ENCODE measurements around the gene C1QL3.

Gene C1QL3

DNA sequence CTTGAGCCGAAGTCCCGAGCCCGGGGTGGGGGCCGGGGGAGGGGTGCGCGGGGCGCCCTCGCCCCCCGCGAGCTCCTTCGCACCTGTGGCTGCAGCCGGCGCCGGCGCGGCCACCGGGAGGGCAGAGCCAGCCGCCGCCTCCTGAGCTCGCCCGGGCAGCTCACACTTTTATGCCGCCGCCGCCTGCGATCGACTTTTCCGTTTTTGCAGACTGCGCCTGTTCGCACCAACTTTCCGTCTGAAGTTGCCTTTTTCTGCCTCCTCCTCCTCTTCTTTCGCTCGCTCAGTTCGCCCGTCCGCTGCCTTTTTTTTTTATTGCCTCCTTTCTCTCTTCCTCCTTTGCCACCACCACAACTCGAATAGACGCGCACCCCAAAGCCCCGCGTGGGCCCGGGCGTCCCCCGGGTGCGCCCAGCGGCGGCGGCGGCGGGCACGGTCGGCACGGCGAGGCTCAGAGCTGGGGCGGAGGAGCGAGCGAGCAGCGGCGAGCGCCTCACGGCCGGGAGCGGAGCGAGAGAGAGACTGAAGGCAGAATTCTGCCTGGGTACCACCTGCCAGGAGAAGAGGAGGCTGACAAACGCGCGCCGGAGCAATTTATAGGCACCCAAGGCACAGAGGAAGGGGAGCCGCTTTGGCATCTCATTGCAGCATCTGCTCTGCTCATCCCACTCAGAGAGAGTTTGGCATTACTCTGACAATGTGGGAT lies at the start of gene C1QL3:
Gene C1QL3 (minus strand): TSS at position 569 of the 706 bp plus-strand sequence. CDS start 814 bp downstream, outside the sequence.
- peak; percentile 51 for DNase-seq (ENCODE audit: low spot score)

DNA sequence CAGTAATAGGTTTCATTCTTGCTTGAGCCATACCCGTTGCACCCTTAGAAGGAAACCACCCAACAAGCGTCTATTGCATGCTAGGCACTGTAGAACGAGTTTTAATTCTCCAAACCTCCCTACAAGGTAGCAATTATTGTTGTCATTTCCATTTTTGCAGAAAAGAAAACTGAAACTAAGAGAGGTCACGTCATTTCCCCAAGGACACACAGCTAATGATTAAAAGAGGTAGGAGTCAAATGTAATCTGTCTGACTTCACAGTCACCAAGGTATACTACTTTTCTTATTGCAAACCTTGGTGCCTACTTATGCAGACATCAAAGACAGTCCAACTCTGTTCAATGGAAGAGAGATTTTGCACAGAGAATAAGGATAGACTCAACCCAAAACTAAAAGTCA lies 49.1 kb upstream of the C1QL3 start:
- no peak for DNase-seq (ENCODE audit: low spot score)

DNA sequence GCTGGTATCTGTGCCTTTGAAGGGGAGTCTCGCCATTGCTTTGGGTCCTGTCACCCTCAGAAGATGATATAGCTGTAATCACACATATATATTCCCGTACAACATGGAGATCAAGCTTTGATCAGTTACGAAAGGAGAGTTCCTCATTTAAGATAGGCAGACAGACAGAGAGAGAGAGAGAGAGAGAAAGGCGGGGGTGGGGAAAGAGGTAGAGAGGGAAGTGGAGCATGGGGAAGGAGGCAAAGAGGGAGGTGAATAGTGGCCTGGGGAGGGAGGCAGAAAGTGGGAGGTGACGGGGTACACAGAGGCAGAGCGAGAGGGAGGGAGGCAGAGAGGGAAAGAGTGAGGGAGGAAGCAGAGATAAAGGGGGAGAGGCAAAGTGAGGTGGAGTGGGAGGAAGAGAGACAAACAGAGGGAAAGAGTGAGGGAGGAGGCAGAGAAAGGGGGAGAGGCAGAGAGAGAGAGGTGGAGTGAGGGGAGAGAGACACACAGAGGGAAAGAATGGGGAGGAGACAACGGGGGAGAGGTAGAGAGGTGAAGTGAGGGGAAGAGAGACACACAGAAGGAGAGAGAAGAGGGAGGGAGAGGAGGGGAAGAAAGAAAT lies 44.6 kb upstream of the C1QL3 start:
- no peak for DNase-seq (ENCODE audit: low spot score)

DNA sequence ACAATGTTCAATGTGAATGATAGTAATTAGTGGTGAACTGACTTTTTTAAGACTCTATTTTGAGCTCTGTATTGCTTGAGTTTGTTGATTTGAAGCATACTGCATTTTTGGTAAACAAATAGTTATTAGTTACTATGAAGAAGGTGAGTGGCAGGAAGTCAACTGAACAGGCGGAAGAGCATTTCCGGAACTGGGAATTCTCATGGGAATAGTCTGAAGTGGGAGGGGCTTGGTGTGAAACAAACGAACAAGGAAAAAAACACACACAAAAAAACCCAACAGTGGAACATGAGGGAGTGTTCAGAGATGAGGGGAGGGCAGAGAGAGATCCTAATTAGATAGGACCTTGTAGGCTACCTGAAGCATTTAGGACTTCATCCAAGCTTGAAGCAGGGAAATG lies 43.9 kb upstream of the C1QL3 start:
- DNase-seq (ENCODE audit: low spot score): no peak

DNA sequence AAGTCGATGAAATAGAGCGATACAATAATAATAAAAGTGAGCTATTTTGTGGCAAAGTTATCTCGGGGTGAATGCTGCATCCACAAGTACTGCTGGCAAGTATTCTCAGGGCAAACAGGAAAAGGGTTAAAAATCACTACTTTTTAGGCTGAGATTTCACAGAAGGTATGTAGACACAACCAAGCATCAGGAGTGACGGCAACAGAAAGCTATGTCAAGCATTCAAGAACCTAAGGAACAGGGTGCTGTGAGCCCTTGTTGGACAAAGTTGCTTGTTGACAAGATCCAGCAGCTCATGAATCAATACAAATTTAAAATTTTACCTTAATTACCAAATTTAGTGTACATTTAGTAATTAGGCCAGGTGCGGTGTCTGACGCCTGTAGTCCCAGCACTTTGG lies 41.2 kb upstream of the C1QL3 start:
- no peak for DNase-seq (ENCODE audit: low spot score)

DNA sequence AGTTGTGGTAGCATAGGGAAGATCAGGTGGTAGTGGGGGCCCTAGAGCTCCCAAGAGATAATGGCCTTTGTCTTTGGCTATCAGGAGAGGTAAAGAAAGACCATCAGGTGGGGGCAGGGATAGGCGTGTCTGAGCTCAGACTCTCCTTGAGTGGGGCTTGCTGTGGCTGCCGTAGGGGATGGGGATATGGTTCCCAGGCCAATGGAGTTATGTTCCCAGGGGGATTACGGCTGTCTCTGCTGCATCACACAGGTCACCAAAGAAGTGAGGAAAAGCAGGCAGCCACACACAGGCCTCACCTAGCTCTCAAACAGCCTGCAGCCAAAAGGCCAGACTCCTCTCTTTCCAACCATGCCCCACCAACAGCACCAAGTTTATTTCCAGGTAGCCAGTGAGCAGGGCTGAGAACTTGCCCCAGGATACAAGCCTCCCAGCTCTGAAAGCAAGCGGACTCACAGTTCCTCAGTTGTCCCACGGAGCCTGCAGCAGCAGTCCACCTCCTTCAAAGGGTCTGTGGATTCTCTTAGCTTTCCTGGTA lies 37.6 kb upstream of the C1QL3 start:
- DNase-seq (ENCODE audit: low spot score): no peak

DNA sequence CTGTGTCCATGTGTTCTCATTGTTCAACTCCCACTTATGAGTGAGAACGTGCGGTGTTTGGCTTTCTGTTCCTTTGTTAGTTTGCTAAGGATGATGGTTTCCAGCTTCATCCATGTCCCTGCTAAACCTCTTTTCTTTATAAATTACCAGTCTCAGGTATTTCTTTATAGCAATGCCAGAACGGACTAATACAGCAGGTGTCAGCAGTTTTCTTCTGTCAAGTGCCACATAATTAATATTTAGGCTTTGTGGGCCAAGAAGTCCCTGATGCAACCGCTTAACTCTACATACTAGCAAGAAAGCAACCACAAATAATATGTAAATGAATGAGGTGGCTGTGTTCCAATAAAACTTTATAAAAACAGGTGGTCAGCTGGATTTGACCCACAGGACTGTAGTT lies 26.3 kb upstream of the C1QL3 start:
- DNase-seq (ENCODE audit: low spot score): no peak

DNA sequence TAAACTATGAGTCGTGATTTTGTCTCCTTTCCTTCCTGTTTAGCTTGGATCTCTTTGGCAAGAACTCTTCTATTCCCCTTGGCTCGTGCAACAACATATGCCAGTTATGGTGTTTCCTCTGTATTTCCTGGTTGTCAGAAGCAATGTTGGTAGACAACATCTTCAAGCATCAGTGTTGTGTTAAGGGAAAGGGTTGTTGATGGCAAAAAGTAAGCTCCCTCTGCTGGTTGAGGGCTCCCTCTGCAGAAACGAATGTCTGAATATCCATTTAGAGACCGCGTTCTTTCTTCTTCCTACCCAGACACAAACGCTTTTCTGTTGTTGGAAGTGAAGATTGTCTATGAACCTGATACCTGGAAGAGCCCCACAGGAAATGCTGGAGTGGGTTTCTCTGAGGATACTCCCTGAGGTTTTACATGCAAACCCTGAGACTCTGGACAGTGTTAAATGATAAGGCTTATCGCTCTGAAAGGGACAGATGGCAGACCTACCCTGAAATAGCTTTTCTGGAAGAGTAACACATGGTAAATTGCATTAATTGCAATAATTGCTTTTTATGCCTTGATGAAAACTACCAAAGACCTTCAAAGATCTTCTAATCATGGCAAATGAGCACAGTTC lies 23.5 kb upstream of the C1QL3 start:
- peak; percentile 78 for DNase-seq (ENCODE audit: low spot score)

DNA sequence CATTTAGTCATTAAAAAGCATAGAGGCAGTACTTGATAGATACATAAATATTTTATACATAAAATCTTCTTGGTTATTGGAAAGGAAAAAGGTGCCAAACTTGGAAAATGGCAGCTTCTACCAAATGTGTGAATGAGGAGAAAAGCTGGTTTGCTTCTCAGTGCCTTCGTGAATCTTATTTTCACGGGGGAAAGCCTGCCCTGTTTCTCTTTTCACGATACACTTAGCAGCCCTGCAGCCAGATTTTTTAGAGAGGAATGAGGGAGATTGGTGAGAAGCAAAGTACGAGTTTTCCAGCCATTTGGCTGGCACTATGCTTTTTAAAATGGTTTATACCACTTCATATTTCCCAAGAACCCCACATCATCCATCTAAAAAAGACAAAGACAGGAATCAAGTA lies 22.9 kb upstream of the C1QL3 start:
- DNase-seq (ENCODE audit: low spot score): no peak

DNA sequence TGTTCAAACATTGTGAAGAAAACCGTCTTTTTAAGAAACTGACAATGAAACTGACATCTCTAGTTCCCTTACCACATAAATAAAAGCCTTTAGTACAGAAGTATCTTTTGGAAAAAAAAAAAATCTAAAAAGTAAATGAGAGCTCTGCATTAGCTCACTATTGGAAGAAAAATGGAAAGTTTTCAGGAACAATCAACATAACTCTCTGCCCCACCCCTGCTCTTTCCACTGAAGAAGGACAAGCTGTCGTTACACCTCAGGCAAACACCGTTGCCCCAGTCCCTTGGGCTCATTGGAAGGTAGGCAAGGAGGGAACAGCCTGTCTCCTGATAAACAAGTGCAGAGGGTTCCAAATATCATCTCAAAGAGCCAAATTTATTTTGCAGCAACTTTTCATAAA lies 22.4 kb upstream of the C1QL3 start:
- no peak for DNase-seq (ENCODE audit: low spot score)

DNA sequence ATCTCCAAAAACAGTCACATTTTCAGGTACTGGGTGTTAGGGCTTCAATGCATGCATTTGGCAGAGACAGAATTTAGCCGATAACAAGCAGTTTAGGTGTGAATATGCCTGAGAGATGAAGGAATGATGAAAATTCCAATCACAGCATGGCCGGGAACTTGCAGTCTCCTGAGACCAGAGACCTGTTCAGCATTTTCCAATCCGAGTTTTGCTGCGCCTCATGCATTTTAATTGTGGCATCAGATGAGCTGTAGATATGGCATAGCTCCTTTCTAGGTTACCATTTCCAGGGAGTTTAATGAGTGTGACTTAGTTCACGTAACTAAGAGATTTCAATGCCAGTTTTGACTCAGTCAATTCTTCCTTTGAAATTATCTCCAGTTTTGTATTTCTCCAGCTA lies 14.5 kb upstream of the C1QL3 start:
- DNase-seq (ENCODE audit: low spot score): no peak

DNA sequence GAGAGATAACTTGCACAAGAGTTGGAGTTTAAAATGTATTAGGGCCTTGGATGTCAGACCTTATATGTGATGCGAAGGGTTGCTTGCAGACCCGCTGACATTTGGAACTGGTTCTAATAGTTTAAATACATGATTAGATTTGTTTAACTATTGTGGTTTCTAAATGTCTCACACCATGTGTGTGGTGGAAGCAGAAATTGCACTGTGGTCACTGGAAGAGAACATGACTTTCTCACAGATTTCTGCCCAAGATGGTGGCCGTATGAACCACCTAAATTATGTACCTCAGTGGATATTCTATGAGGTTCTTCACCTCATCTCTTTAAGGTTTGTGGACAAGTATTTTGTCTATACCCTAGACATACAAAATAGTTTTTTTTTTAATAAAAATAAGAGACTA lies 8.2 kb upstream of the C1QL3 start:
- no peak for DNase-seq (ENCODE audit: low spot score)

DNA sequence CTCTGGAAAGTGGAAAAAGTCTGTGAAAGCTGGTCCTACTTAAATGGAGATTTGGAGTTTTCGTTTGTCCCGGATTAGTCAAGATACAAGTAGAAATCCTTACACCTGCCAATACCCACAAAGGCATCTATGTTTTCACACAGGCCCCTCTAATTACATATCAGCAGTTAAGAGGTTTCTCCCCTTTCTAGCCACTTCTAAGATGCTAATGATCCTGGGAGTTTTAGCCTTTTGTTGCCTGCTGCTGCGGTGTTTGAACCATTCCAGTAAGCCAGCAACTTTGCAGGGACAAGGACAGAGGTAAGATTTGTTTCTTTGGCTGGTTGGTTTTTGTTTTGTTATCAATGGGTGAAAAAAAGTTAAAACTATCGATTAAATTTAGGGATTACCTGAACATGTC lies 5.8 kb upstream of the C1QL3 start:
- no peak for DNase-seq (ENCODE audit: low spot score)

DNA sequence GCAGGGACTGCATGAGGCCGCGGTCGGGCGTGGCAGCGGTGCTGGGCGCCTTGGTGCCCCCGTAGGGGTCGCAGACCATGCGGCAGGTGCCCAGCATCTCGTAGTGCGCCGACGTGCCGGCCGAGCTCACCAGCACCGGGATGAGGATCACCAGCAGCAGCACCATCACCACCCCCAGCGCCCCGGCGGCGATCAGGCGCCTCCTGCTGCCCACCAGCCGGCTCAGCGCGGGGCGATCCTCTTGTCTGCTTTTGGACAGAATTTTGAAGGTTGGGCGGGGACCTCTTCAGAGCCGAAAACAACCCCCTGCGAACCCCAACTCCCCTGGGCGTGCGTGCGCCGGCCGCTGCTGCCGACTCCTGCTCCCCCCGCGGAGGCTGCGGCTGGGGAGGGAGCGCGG lies 779 bp downstream of the C1QL3 start:
- DNase-seq (ENCODE audit: low spot score): peak; percentile 62

DNA sequence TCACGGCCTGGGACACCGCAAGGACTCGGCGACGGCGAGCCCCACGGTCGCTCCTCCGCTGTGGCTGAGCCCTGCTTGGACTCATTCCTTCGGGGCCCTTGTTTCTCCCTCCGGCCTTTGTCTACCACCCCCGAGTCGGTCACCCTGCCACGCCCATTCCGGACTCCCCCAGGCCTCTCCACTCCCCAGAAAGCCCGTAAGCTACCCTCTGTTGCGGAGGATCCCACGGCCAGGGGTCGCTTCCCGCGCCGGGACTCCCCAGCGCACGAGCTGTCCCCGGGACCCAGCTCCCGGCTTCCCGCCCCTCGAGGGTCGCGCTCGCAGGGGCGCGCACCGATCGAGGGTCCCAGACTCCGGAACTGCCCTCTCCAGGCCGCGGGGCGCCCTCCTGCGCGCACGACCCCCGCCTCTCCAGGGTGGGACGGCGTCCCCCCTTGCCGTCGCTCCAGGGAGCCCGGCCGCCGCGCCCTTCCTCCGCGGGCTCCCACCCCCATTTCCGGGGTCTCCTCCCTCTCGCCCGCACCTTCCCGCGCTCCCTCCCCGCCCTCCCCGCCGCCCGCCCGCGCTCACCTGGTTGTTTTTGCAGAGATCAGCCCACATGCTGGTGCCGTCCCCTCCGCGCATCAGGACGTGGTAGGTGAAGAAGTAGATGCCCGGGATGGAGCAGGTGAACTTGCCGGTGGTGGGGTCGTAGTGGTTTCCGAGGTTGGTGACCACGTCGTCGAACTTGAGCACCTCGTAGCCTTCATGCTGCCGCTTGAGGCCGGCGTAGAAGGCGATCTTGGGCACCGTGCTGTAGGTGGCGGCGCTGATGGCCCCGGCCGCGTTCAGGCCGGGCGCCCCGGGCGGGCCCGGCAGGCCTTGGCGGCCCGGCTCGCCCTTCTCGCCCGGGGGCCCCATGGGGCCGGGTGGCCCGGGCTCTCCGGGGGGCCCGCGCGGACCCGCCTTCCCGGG lies 1.5 kb downstream of the C1QL3 start:
- DNase-seq (ENCODE audit: low spot score): peak; percentile 27

DNA sequence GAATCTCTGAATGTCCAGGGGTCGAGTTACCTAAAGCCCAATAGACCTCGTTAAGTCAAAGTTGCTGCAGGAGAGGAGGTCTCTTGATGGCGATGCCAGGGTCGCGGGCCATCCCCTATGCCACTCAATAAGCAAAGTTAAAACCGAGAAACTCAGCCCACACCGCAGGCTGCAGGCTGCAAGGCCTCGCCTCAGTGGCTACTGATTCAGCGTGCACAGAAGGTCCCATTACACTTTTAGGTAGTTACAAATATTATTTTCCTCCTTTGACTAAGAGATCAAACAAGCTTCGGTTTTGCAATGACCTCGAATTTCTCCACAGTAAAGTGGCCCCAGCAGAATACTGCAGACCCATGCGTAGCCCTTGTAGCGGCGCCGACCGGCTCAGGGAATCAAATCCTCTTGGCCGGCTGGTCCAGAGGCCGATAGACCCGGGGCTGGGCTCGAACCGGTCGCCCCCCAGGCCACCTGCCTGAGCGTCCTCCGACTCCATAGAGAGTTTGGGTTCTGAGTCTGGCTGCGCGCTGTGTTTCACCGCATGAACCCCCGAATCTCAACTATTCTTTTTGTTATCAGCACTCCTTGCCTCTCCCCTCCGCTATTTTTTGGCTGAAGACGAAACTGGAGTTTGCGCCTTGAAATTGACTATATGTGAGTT lies 2.3 kb downstream of the C1QL3 start:
- no peak for DNase-seq (ENCODE audit: low spot score)

DNA sequence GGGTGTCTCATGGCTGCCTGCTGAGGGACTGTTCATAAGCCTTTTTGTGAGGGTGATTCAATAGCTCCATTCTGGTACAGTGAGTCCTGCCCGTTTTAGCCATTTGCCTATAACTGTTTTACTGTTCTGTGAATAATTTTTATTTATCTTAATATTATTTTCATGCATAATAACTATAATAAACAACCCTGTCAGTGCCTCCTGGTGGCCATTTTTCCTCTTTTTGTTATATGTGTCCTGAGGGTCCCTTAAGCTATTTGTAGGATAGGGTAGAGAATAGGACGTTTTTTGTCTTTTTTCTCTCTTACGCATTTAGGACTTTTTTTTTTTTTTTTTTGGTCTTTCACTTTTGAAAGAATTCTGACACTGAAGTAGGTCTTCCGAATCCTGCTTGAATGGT lies 2.9 kb downstream of the C1QL3 start:
- no peak for DNase-seq (ENCODE audit: low spot score)

DNA sequence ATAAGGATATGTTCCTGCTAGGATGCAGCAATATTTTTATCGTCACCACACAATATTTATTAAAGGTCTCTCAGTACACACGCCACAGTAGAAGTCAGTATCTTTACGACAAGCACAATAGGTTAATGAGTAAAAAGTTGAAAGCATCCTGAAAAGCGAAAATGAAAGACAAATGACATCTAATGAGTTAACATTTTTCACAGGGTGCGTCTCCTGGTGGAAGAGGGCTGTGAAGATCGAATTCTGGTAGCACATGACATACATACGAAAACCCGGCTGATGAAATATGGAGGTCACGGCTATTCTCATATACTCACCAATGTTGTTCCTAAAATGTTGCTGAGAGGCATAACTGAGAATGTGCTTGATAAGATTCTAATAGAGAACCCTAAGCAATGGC lies 10.8 kb downstream of the C1QL3 start:
- DNase-seq (ENCODE audit: low spot score): no peak

DNA sequence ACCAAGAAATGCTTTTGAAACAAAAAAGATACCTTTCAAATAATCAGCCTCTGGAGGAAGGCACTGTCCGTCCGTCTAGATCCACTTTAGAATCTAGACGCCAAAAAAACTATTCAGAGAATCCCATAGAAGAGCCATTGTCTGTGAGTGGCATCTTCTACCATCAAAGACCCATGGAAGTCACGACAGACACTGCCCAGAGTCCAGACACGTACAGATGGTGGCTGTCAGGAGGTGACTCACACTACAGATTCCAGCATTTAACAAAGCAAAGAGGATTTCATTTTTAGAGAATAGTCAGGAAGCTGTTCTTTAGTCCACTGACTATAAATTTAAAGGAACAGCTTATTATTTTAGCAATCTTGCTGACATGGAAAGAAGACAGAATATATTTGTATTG lies 11.7 kb downstream of the C1QL3 start:
- DNase-seq (ENCODE audit: low spot score): no peak

DNA sequence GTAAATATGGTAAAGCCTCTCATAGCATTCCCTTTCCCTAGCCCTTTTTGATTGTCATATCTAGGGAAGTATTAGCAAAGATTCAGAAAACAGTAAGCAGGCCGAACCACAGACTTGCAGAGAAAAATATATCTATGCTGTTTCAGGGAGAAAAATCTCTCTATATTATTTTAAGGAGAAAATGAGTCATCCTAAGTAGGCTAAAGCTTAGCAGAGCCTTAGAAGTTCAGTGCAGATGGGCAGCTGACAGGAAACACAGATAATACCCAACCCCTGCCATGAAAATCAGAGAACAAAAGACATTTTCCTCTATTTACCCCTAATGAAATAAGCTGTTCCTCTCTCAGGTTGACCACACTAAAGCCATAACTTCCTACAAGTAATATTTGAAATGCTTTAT lies 16.5 kb downstream of the C1QL3 start:
- DNase-seq (ENCODE audit: low spot score): no peak

DNA sequence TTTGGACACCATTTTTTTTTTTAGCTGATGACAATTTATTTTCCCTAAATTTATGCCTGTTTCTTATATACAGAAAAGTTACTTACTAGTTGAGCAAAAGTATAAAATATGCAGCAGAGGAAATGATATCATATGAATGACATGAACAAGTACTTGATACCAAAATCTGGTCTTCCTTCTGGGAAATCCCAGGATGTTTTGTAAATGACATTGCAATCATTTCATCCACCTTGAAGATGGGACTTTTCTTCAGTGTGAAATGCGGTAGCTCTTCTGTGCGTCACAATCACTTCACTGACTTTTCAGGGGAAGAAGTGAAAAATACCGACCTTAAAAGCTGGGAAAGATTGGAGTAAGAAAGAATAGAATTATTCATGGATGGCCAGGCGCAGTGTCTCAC lies 23.8 kb downstream of the C1QL3 start:
- no peak for DNase-seq (ENCODE audit: low spot score)
